ENCODE results near the gene PPIF.

GRCh38 chr10:79387974-79388850 lies 40.9 kb downstream of the PPIF start:
- TF ChIP-seq FOXM1 (IDR thresholded peaks at IDR 0.05; ENCODE audit: borderline replicate concordance) (no peak), LEF1 (IDR thresholded peaks at IDR 0.05; ENCODE audit: borderline replicate concordance) (no peak), ELF4 (IDR thresholded peaks at IDR 0.05) (no peak), CTBP1 (IDR thresholded peaks at IDR 0.05; ENCODE audit: borderline replicate concordance) (no peak), ZNF384 (IDR thresholded peaks at IDR 0.05) (no peak), FOXA1 (IDR thresholded peaks at IDR 0.05) (no peak), BHLHE40 (IDR thresholded peaks at IDR 0.05; ENCODE audit: borderline replicate concordance) (no peak), HDGF (IDR thresholded peaks at IDR 0.05; ENCODE audit: borderline replicate concordance) (no peak), FOXK2 (IDR thresholded peaks at IDR 0.05) (no peak), TARDBP (IDR thresholded peaks at IDR 0.05) (no peak), ARNT (IDR thresholded peaks at IDR 0.05) (no peak)
- TF ChIP-seq, protein P1, sequence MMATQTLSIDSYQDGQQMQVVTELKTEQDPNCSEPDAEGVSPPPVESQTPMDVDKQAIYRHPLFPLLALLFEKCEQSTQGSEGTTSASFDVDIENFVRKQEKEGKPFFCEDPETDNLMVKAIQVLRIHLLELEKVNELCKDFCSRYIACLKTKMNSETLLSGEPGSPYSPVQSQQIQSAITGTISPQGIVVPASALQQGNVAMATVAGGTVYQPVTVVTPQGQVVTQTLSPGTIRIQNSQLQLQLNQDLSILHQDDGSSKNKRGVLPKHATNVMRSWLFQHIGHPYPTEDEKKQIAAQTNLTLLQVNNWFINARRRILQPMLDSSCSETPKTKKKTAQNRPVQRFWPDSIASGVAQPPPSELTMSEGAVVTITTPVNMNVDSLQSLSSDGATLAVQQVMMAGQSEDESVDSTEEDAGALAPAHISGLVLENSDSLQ (IDR thresholded peaks at IDR 0.05) = no peak
